MCF 10A (cell line): Measurements from ENCODE around the gene PDCD10. TPM values are rescaled to one million over a fixed set of nuclear protein-coding genes. Genes with fewer than 3 reads are reported as not detected.
A peak's percentile ranks its signal among the peaks of the same experiment; 100 is the strongest.

Experiments used
- Bru-seq: library from RNA; stranded (reverse); fragments of 400-500 nt; gene quantifications from one replicate; lab custom pipeline; 2021; lab: Mats Ljungman, UMichigan
- BruChase-seq, 2 experiments: library from RNA; stranded (reverse); fragments of 400-500 nt; gene quantifications; one replicate each; lab custom pipeline; 2021; lab: Mats Ljungman, UMichigan
- BruUV-seq: library from RNA; stranded (reverse); fragments of 400-500 nt; replicated peaks from 2 replicates; lab custom pipeline; 2021; lab: Mats Ljungman, UMichigan
- CTCF ChIA-PET: fragments of 300-600 bp; sonication (Branson Sonifier 250); formaldehyde crosslinking; extraction: SDS; loops from one replicate; lab custom pipeline; 2021; ENCODE audit warnings: antibody characterized with exemption, inconsistent platforms; lab: Yijun Ruan, JAX
- POLR2A ChIA-PET: fragments of 300-600, 350-650 bp; sonication (Branson Sonifier 250); formaldehyde crosslinking; extraction: SDS; loops from one replicate; lab custom pipeline; 2020; ENCODE audit warnings: antibody characterized with exemption, inconsistent platforms; lab: Yijun Ruan, JAX
- DNase-seq: peaks from one replicate; pipeline ENCODE4 v3.0.0-alpha.2; 2018; ENCODE audit not compliant: unreplicated experiment
- H3K27ac Mint-ChIP-seq: one replicate; pipeline ENCODE4 v1.8.0; 2022; ENCODE audit warnings: mild to moderate bottlenecking, low read depth, mixed read lengths; ENCODE audit not compliant: unreplicated experiment
- H3K27me3 Mint-ChIP-seq: one replicate; pipeline ENCODE4 v1.8.0; 2022; ENCODE audit warnings: mixed read lengths; ENCODE audit not compliant: insufficient read depth, unreplicated experiment
- H3K36me3 Mint-ChIP-seq: one replicate; pipeline ENCODE4 v1.8.0; 2022; ENCODE audit warnings: mild to moderate bottlenecking, moderate library complexity, mixed read lengths; ENCODE audit not compliant: insufficient read depth, unreplicated experiment
- H3K4me1 Mint-ChIP-seq: one replicate; pipeline ENCODE4 v1.8.0; 2022; ENCODE audit warnings: mixed read lengths; ENCODE audit not compliant: insufficient read depth, unreplicated experiment
- H3K4me3 Mint-ChIP-seq: one replicate; pipeline ENCODE4 v1.8.0; 2022; ENCODE audit warnings: mild to moderate bottlenecking, moderate library complexity, mixed read lengths; ENCODE audit not compliant: unreplicated experiment
- H3K9me3 Mint-ChIP-seq: one replicate; pipeline ENCODE4 v1.8.0; 2022; ENCODE audit warnings: mixed read lengths; ENCODE audit not compliant: unreplicated experiment
- intact Hi-C: fragments of 100-400 bp; cut with micrococcal nuclease; formaldehyde crosslinking; loops from 2 replicates; pipeline ENCODE4 v1.14.1; 2022
- long read RNA-seq: library from polyadenylated mRNA; stranded (forward); transcript quantifications from one replicate; pipeline ENCODE4 v2.0.0, GENCODE V29; 2022
- total RNA-seq: library from RNA; stranded (reverse); gene quantifications from 2 replicates; pipeline ENCODE4 v1.2.3, GENCODE V29; 2022
- TF ChIP-seq, protein P1 (sequence below): fragments of 200-600 bp; IDR thresholded peaks from one replicate; pipeline ENCODE4 v1.8.0; 2022; ENCODE audit warnings: antibody characterized with exemption, mild to moderate bottlenecking; ENCODE audit not compliant: unreplicated experiment

The PDCD10 gene
- total RNA-seq = 62.9 and 63.3 TPM in 2 replicates
- percentile 96 among the genes with signal in this experiment for Bru-seq, nascent RNA
- BruChase-seq, experiment 1, labeled RNA remaining after a 6-hour chase = percentile 88 among the genes with signal in this experiment
- BruChase-seq, experiment 2, labeled RNA remaining after a 2-hour chase = percentile 91 among the genes with signal in this experiment
- long read RNA-seq, transcript PDCD10-202 (8 exons, 934 nt) = minor isoform, 8 of 139 reads
- long read RNA-seq, transcript PDCD10-209 (9 exons, 849 nt) = minor isoform, 5 of 139 reads
- long read RNA-seq, transcript PDCD10-218 (8 exons, 1,276 nt) = major isoform, 78 of 139 reads
- long read RNA-seq, transcript PDCD10-208 (9 exons, 1,360 nt) = minor isoform, 25 of 139 reads
- long read RNA-seq, partial matches to known transcripts = 5 of 139 reads
- long read RNA-seq, other reads (novel, unspliced or antisense) = 16 of 139 reads

DNA sequence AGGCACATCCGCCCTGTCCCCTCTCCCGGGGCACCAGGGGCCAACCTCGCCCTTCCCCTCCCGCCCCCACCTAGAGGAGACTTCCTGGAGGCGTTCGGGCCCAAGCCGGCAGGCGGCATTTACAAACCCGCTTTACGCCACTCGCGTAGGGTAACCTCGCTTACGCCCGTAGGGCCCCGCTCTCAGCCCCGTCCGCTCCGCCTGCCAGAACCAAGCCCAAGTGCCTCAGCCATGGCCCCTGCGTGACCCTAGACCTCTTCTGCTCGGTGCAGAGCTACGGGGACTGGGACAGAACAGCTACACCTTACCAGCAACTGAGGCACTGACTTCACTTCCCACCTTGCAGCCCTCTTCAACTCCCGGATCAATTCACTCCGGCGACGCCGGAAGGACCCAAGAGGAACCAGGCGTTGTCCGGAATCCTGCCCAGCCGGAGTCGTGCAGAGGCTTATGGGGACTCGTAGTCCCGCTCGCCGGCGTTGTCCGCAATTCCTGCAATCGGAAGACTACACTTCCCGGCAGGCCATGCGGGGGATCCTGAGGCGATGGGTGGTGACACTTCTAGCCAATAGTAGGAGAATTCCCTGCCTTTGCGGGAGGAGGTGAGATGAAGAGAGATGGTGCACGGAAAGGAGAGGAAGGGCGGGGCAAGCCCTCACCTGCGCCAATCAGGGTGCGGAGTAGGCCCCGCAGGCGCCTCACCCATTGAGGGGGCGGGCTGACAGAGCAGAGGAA is at the start of gene PDCD10:
Gene PDCD10, minus strand, starts transcription at position 395 of the 735 bp plus-strand sequence. CDS start 14,735 bp downstream, outside the sequence.
- TF ChIP-seq, protein P1, sequence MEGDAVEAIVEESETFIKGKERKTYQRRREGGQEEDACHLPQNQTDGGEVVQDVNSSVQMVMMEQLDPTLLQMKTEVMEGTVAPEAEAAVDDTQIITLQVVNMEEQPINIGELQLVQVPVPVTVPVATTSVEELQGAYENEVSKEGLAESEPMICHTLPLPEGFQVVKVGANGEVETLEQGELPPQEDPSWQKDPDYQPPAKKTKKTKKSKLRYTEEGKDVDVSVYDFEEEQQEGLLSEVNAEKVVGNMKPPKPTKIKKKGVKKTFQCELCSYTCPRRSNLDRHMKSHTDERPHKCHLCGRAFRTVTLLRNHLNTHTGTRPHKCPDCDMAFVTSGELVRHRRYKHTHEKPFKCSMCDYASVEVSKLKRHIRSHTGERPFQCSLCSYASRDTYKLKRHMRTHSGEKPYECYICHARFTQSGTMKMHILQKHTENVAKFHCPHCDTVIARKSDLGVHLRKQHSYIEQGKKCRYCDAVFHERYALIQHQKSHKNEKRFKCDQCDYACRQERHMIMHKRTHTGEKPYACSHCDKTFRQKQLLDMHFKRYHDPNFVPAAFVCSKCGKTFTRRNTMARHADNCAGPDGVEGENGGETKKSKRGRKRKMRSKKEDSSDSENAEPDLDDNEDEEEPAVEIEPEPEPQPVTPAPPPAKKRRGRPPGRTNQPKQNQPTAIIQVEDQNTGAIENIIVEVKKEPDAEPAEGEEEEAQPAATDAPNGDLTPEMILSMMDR = no peak
- intact Hi-C loops = loop anchor here (5.0 kb wide), 2 partner anchors 137 to 148 kb away; no protein-coding TSS in a partner anchor
- Mint-ChIP-seq H3K27ac (no peak within 1 kb of the TSS), H3K27me3 (no peaks in the 10 kb centered on the region), H3K4me3 (no peak within 1 kb of the TSS), H3K36me3 (peaks cover 7% of the 10 kb centered on the region), H3K4me1 (peaks cover 22% of the 10 kb centered on the region), H3K9me3 (no peaks in the 10 kb centered on the region)
- peak; percentile 100 for DNase-seq
- no TSS peak for BruUV-seq
- POLR2A ChIA-PET = interaction anchor here (0.6 to 3.0 kb wide), 16 partner anchors 9 to 1858 kb away, joined by 3 to 19 read pairs (median 4); no protein-coding TSS in a partner anchor
- CTCF ChIA-PET = interaction anchor here (0.9 to 2.4 kb wide), 2 partner anchors 105 to 355 kb away, joined by 3 to 8 read pairs; partner anchors contain the start of gene ZBBX

DNA sequence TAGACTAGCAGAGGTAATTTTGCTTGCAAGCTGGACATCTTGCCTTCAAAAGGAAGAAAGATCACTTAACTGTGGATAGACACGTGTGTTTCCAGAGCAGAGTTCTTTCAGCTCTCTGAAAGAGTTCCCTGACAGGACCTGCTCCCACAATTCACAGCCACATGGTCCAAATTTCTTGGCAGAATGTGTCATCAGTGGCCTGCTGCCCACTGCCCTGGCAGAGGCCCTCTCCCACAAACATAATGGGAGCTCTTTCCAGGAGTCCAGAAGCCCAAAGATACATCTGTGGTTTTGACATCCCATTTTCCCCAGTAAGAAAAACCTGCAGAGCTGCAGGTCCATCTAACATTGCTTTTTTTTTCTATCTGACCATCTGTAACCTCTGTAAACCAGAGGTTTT is 49.1 kb upstream of the PDCD10 start:
- Mint-ChIP-seq H3K4me1 (no peaks in the 10 kb centered on the region), H3K9me3 (peaks cover 8% of the 10 kb centered on the region), H3K27me3 (no peaks in the 10 kb centered on the region), H3K4me3 (no peak overlapping the region), H3K27ac (no peak overlapping the region), H3K36me3 (no peaks in the 10 kb centered on the region)
- ChIA-PET CTCF (interaction anchor here (0.7 kb wide), 1 partner anchor 270 kb away, joined by 4 read pairs; no protein-coding TSS in a partner anchor), POLR2A (interaction anchor here (0.6 kb wide), 1 partner anchor 34 kb away, joined by 4 read pairs; no protein-coding TSS in a partner anchor)
- BruUV-seq = no TSS peak
- TF ChIP-seq, protein P1 = no peak
- intact Hi-C loops = no loop called here
- DNase-seq = no peak

DNA sequence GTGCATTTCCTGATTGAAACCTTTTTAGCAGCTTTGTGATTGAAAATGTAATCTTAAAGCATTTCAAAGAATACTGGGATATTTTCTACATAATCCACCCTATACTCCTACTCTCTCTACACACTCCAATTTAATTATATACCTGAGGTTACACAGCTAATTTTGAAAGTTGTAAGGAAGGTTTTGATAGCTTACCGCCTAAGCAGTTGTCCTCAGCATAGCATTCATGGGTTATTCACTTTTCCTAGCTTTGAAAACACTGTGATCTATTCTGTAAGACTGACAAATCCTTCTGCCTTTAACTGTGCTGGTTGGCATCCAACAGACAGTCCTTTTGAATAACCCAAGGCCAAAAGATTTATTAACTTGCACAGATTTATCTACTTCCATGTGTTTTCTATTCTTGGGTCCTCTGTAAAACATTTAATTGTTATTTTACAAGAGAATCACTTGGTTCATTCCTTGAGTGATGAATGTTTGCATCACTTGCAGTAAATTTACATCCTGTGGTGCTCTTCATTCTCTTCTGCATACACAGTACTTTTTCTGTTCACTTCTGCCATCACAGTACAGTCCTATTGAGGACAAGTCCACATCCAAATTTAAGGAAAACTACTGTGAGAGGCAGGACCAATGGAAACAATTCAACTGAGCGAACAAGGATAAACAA is 45.7 kb upstream of the PDCD10 start:
- no peaks in the 10 kb centered on the region for H3K27me3 Mint-ChIP-seq

More for the DNA sequence above, 45.7 kb upstream of the PDCD10 start:
- TF ChIP-seq, protein P1 = no peak
- POLR2A ChIA-PET = no interaction called here
- Mint-ChIP-seq H3K4me1 (no peaks in the 10 kb centered on the region), H3K36me3 (no peaks in the 10 kb centered on the region), H3K27ac (no peak overlapping the region), H3K4me3 (no peak overlapping the region), H3K9me3 (peaks cover 8% of the 10 kb centered on the region)
- no peak for DNase-seq
- BruUV-seq = no TSS peak
- intact Hi-C loops = no loop called here
- CTCF ChIA-PET = interaction anchor here (0.6 kb wide), 1 partner anchor 400 kb away, joined by 3 read pairs; no protein-coding TSS in a partner anchor
